ENCODE measurements around the gene PROK2.

The PROK2 gene

DNA sequence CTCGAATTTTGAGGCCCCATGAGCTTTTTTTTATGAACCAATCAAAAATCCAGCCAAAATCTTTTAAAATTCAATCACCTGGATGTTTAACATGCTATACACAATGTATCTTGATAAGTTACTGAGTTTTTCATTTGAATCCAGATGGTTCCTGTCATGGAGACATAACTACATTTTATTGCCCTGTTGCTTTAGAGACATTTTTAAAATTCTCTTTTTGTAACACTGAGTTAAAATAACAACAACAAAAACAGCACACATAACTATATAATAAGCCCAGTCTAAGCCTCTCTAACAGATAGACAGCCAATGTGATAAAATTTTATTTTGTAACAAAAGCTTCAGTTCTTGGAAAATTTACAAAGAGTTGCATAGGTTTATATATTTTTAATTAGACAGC lies 1.8 kb downstream of the PROK2 start:
- Histone ChIP-seq H3K4me1 (peaks cover 27 to 60% (median 43%) of the 10 kb centered on the region in 10 experiments), H3K4me2 (no peak overlapping the region), H3K27me3 (peaks cover 64 to 75% (median 71%) of the 10 kb centered on the region in 11 experiments), H3K27ac (no peak overlapping the region), H3K9me3 (replicated peaks in 1 of 11) (no peaks in the 10 kb centered on the region), H3K9ac (no peak overlapping the region), H3K4me3 (no peak overlapping the region), H4K20me1 (peaks cover 0 to 13% (median 0%) of the 10 kb centered on the region in 11 experiments; a peak in 4 of 22 replicates), H3K36me3 (no peaks in the 10 kb centered on the region)
- no peak for TF ChIP-seq Cebpa-rat (IDR thresholded peaks at IDR 0.05)

DNA sequence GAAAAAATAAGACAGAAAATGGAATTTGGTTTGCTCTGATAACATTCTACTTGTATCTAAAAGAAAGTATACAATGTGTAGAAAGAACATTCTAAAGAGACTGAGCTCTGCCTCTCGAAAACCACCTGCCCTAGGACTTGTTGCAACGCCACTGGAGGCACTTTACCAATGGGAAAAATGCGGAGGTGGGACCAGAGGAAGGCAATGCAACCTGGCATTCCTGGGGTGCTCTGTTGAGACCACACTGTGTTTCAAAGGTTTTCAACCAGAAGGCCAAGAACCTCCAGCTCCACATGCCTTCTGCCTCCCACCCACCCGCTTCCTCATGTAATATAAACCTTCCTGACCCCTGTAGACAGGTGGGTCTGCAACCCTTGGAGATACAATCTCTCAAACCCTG lies 4.5 kb downstream of the PROK2 start:
- Histone ChIP-seq H3K4me2 (peak overlapping the region; percentile 46 to 95 (median 76)), H3K27ac (peak overlapping the region in 10 of 11 experiments; percentile 14 to 94 (median 80); a peak in 20 of 22 replicates), H3K4me3 (peak overlapping the region in 2 of 10 experiments; percentile 32 to 46; a peak in 4 of 20 replicates), H3K4me1 (peaks cover 27 to 61% (median 43%) of the 10 kb centered on the region in 10 experiments), H3K27me3 (peaks cover 39 to 48% (median 45%) of the 10 kb centered on the region in 11 experiments), H3K36me3 (no peaks in the 10 kb centered on the region), H3K9me3 (replicated peaks in 1 of 11) (no peaks in the 10 kb centered on the region), H3K9ac (peak overlapping the region in 7 of 11 experiments; percentile 54 to 79 (median 62); a peak in 10 of 22 replicates), H4K20me1 (peaks cover 0 to 13% (median 0%) of the 10 kb centered on the region in 11 experiments; a peak in 3 of 22 replicates)
- no peak for TF ChIP-seq Cebpa-rat (IDR thresholded peaks at IDR 0.05)

DNA sequence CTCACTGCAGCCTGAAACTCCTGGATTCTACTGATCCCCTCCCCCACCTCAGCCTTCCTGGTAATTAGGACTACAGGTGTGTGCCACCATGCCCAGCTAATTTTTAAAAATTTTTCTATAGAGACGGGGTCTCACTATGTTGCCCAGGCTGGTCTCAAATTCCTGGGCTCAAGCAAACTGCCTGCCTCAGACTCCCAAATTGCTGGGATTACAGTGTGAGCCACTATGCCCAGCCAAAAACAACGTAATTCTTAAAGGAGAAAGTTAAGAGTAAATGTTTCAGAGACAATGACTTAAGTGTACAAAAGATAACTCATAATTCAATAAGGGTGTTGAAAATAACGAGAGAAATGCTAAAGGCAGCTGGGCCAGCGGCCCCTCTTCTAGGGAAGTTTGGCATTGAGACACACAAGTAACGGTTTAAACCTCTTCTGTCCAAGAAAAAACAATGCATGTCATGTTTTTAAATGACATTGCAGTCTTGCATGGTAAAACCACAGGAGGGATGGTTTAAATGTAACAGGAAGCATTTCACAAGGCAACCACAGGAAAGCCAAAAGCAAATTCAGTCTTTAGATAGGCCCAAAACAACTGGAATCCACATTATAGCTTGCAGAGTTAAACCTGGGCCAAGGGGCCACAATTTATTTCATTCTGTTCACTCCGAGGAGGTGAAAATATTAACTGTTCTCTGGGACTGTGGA lies 5.1 kb downstream of the PROK2 start:
- H3K4me3 ChIP-seq: peak overlapping the region in 3 of 10 experiments; percentile 4 to 46 (median 32); a peak in 4 of 20 replicates
- peaks cover 26 to 58% (median 42%) of the 10 kb centered on the region in 10 experiments for H3K4me1 ChIP-seq
- TF ChIP-seq Cebpa-rat (IDR thresholded peaks at IDR 0.05): peak in 8 of 11 experiments; percentile 72 to 94 (median 79); a peak in 13 of 22 replicates
- H3K9ac ChIP-seq: peak overlapping the region in 9 of 11 experiments; percentile 21 to 79 (median 62); a peak in 13 of 22 replicates
- peaks cover 33 to 42% (median 39%) of the 10 kb centered on the region in 11 experiments for H3K27me3 ChIP-seq
- peak overlapping the region in 10 of 11 experiments; percentile 48 to 94 (median 80); a peak in 20 of 22 replicates for H3K27ac ChIP-seq
- no peaks in the 10 kb centered on the region for H3K36me3 ChIP-seq
- peaks cover 0 to 10% (median 0%) of the 10 kb centered on the region in 11 experiments; a peak in 3 of 22 replicates for H4K20me1 ChIP-seq
- H3K9me3 ChIP-seq (replicated peaks in 1 of 11): no peaks in the 10 kb centered on the region
- H3K4me2 ChIP-seq: peak overlapping the region; percentile 46 to 95 (median 76)

GRCh38 chr3:71778353-71778752 lies 6.6 kb downstream of the PROK2 start:
- Histone ChIP-seq H3K36me3 (no peaks in the 10 kb centered on the region), H3K4me3 (no peak overlapping the region), H3K4me1 (peaks cover 25 to 53% (median 39%) of the 10 kb centered on the region in 10 experiments), H3K9ac (no peak overlapping the region), H3K9me3 (replicated peaks in 1 of 11) (no peaks in the 10 kb centered on the region), H4K20me1 (no peaks in the 10 kb centered on the region; a peak in 1 of 22 replicates), H3K27me3 (peaks cover 18 to 28% (median 24%) of the 10 kb centered on the region in 11 experiments), H3K4me2 (peak overlapping the region in 1 of 11 experiments; percentile 91; a peak in 3 of 22 replicates), H3K27ac (no peak overlapping the region; a peak in 1 of 22 replicates)
- TF ChIP-seq Cebpa-rat (IDR thresholded peaks at IDR 0.05): no peak

DNA sequence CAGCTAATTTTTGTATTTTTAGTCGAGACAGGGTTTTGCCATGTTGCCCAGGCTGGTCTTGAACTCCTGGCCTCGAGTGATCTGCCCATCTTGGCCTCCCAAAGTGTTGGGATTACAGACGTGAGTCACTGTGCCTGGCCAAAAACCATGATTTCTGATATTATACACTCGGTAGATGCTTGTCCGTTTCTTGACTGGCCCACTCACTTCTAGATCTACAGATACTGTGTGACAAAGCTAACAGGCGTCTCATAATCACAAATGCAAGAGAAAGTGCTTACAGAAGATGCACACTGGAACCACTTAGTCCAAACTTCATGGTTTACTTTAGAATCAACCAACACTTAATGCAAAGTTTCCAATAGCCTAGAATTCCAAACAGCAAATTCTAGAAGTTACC lies 8.4 kb downstream of the PROK2 start:
- TF ChIP-seq Cebpa-rat (IDR thresholded peaks at IDR 0.05): no peak
- Histone ChIP-seq H3K36me3 (no peaks in the 10 kb centered on the region), H3K4me1 (peaks cover 25 to 48% (median 37%) of the 10 kb centered on the region in 10 experiments), H3K9me3 (replicated peaks in 1 of 11) (no peaks in the 10 kb centered on the region), H3K9ac (no peak overlapping the region), H3K4me3 (no peak overlapping the region), H3K27ac (no peak overlapping the region), H3K4me2 (no peak overlapping the region), H3K27me3 (peaks cover 0 to 10% (median 6%) of the 10 kb centered on the region in 11 experiments; a peak in 18 of 22 replicates), H4K20me1 (no peaks in the 10 kb centered on the region)

DNA sequence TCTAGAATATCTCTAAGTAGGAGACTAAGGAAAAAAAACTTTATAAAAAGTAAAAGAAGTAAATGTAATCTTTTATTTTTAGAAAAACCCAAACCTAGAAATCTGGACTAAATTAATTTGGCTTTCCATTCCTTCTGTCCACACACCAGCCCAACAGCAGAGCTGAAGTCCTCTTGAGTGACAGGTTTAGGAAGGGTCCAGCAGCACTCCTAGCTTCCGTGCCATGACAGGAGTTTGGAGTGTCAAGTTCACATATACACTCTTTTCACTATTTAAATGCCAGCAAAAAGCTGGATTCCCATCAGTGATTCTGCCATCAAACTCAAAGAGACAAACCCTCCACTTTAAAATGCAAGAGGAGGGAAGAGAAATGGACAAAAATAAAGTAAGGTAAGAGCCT lies 13.1 kb downstream of the PROK2 start:
- no peaks in the 10 kb centered on the region for H4K20me1 ChIP-seq
- no peak overlapping the region for H3K4me3 ChIP-seq
- no peak overlapping the region for H3K4me2 ChIP-seq
- no peaks in the 10 kb centered on the region for H3K27me3 ChIP-seq
- no peak overlapping the region for H3K9ac ChIP-seq
- H3K9me3 ChIP-seq (replicated peaks in 1 of 11): no peaks in the 10 kb centered on the region
- no peaks in the 10 kb centered on the region for H3K36me3 ChIP-seq
- H3K27ac ChIP-seq: no peak overlapping the region
- no peak for TF ChIP-seq Cebpa-rat (IDR thresholded peaks at IDR 0.05)
- peaks cover 0 to 18% (median 13%) of the 10 kb centered on the region in 10 experiments; a peak in 15 of 20 replicates for H3K4me1 ChIP-seq

DNA sequence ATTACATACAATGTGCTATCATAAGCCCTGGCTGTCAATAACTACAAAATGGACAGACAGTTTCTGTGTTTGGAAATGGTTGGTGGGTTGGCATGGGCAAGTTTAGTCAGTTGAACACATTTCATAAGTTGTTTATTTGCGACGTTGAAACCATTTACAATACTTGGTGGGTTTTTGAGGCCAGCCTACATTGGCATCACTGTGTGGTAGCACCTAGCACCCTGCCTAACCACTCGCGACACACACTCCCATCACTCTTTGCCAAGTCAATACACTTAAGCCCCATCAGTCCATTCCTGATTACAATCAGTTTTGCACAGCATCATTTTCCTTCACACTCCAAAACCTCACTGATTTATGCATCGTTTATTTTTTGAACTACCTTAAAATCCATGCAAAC lies 13.8 kb downstream of the PROK2 start:
- no peak overlapping the region for H3K4me2 ChIP-seq
- no peaks in the 10 kb centered on the region for H4K20me1 ChIP-seq
- H3K4me1 ChIP-seq: peaks cover 0 to 18% (median 13%) of the 10 kb centered on the region in 10 experiments; a peak in 15 of 20 replicates
- H3K36me3 ChIP-seq: no peaks in the 10 kb centered on the region
- no peak overlapping the region for H3K27ac ChIP-seq
- no peaks in the 10 kb centered on the region for H3K9me3 ChIP-seq (replicated peaks in 1 of 11)
- no peak overlapping the region for H3K9ac ChIP-seq
- no peak for TF ChIP-seq Cebpa-rat (IDR thresholded peaks at IDR 0.05)
- no peak overlapping the region for H3K4me3 ChIP-seq
- H3K27me3 ChIP-seq: no peaks in the 10 kb centered on the region

- Histone ChIP-seq H3K4me3 (no peak overlapping the region), H4K20me1 (no peaks in the 10 kb centered on the region), H3K36me3 (no peaks in the 10 kb centered on the region), H3K4me1 (no peaks in the 10 kb centered on the region), H3K9me3 (replicated peaks in 1 of 11) (peaks cover 0 to 8% (median 0%) of the 10 kb centered on the region in 11 experiments; a peak in 5 of 22 replicates), H3K27ac (no peak overlapping the region), H3K9ac (no peak overlapping the region), H3K27me3 (no peaks in the 10 kb centered on the region), H3K4me2 (no peak overlapping the region)
- TF ChIP-seq Cebpa-rat (IDR thresholded peaks at IDR 0.05): no peak
These were observed 21.5 kb downstream of the PROK2 start for GRCh38 chr3:71763426-71763825.

DNA sequence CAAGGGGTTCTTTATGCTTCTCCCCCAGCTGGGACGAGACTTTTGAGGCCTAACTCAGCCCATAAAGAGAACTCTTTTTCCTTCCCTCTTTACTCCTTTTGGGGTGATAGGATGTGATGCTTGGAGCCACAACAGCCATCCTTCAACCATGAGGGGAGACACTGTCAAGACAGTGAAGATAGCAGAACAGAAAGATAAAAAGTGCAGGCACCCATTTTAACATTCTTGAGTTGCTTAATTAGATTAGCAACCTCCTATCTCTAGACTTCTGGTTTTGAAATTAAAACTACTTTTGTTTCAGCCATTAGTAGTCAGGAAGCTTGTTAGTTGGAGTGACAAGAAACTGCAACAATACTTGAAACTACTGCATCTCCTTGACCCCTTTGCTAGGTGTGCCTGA lies 24.8 kb downstream of the PROK2 start:
- Histone ChIP-seq H3K27me3 (peaks cover 15 to 28% (median 25%) of the 10 kb centered on the region in 11 experiments), H3K27ac (no peak overlapping the region), H3K9me3 (replicated peaks in 1 of 11) (peaks cover 0 to 7% (median 3%) of the 10 kb centered on the region in 11 experiments; a peak in 11 of 22 replicates), H3K4me3 (no peak overlapping the region), H4K20me1 (no peaks in the 10 kb centered on the region), H3K36me3 (no peaks in the 10 kb centered on the region), H3K9ac (no peak overlapping the region), H3K4me2 (no peak overlapping the region), H3K4me1 (no peaks in the 10 kb centered on the region)
- no peak for TF ChIP-seq Cebpa-rat (IDR thresholded peaks at IDR 0.05)
